Measurements from ENCODE around the gene VWF.

GRCh38 chr12:6146951-6147350 lies 22.5 kb upstream of the VWF start:
- TF ChIP-seq POLR2A (IDR thresholded peaks at IDR 0.05; ENCODE audit: low read depth, low read length), result no peak
- no peak for TF ChIP-seq EZH2 (IDR thresholded peaks at IDR 0.05; ENCODE audit: borderline replicate concordance, low read depth, low read length, severe bottlenecking)
- TF ChIP-seq MYC (IDR thresholded peaks at IDR 0.05; ENCODE audit: low read depth, low read length), result no peak
- TF ChIP-seq, protein P1, sequence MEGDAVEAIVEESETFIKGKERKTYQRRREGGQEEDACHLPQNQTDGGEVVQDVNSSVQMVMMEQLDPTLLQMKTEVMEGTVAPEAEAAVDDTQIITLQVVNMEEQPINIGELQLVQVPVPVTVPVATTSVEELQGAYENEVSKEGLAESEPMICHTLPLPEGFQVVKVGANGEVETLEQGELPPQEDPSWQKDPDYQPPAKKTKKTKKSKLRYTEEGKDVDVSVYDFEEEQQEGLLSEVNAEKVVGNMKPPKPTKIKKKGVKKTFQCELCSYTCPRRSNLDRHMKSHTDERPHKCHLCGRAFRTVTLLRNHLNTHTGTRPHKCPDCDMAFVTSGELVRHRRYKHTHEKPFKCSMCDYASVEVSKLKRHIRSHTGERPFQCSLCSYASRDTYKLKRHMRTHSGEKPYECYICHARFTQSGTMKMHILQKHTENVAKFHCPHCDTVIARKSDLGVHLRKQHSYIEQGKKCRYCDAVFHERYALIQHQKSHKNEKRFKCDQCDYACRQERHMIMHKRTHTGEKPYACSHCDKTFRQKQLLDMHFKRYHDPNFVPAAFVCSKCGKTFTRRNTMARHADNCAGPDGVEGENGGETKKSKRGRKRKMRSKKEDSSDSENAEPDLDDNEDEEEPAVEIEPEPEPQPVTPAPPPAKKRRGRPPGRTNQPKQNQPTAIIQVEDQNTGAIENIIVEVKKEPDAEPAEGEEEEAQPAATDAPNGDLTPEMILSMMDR (IDR thresholded peaks at IDR 0.05; ENCODE audit: extremely low read depth in 1 of 2, insufficient read depth in 1 of 2, low read depth in 1 of 2, low read length in 2 of 2), result no peak
- no peak for TF ChIP-seq POLR2AphosphoS5 (IDR thresholded peaks at IDR 0.05; ENCODE audit: insufficient read depth, low read depth, low read length)
- no peak for TF ChIP-seq JUN (IDR thresholded peaks at IDR 0.05; ENCODE audit: borderline replicate concordance, insufficient read depth, insufficient read length, low read depth)
- TF ChIP-seq, protein P2, sequence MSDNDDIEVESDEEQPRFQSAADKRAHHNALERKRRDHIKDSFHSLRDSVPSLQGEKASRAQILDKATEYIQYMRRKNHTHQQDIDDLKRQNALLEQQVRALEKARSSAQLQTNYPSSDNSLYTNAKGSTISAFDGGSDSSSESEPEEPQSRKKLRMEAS (IDR thresholded peaks at IDR 0.05; ENCODE audit: insufficient read depth, insufficient read length), result no peak

Data from endothelial cell of umbilical vein (primary cell).